IMR-90 (cell line): ENCODE measurements around the gene DDX46. TPM values are rescaled to one million over a fixed set of nuclear protein-coding genes. Genes with fewer than 3 reads are reported as not detected.

Source experiments
- ATAC-seq: fragments of 200-7000 bp; cut with Tn5 transposase; 2 replicates; pipeline ENCODE4 v1.9.1; 2020; ENCODE audit warnings: low read depth, mild to moderate bottlenecking, moderate library complexity
- BruUV-seq: library from RNA; stranded (reverse); fragments of 400-500 nt; replicated peaks from 2 replicates; lab custom pipeline; 2021; lab: Mats Ljungman, UMichigan
- CTCF ChIA-PET: fragments of 300-600 bp; formaldehyde crosslinking; extraction: SDS; loops from one replicate; lab custom pipeline; 2021; ENCODE audit warnings: antibody characterized with exemption; lab: Yijun Ruan, JAX
- POLR2A ChIA-PET: fragments of 300-600 bp; sonication (Branson Sonifier 250); formaldehyde crosslinking; loops from one replicate; lab custom pipeline; 2022; ENCODE audit warnings: antibody characterized with exemption; ENCODE audit not compliant: unreplicated experiment; lab: Charles Lee
- DNase-seq: peaks from one replicate; pipeline ENCODE4 v3.0.0; 2013
- H2AFZ ChIP-seq: replicated peaks from 2 replicates; pipeline ENCODE3; 2013; ENCODE audit warnings: low read length, mild to moderate bottlenecking; ENCODE audit not compliant: poor library complexity
- H2AK5ac ChIP-seq: 2 replicates; pipeline ENCODE4 v1.6.1; 2013; ENCODE audit warnings: low read depth, low read length, inconsistent platforms
- H2AK9ac ChIP-seq: replicated peaks from 2 replicates; pipeline ENCODE3; 2013; ENCODE audit warnings: mild to moderate bottlenecking, low read depth, low read length, moderate library complexity; ENCODE audit not compliant: poor library complexity
- H2BK120ac ChIP-seq: 2 replicates; pipeline ENCODE4 v1.6.1; 2013; ENCODE audit warnings: low read depth, low read length, inconsistent platforms
- H2BK15ac ChIP-seq: 3 replicates; pipeline ENCODE4 v1.6.1; 2013; ENCODE audit warnings: low read depth, low read length, inconsistent platforms
- H2BK20ac ChIP-seq: 2 replicates; pipeline ENCODE4 v1.6.1; 2013; ENCODE audit warnings: low read depth, mild to moderate bottlenecking, inconsistent platforms, low read length, moderate library complexity
- H2BK5ac ChIP-seq: 2 replicates; pipeline ENCODE4 v1.6.1; 2013; ENCODE audit warnings: mild to moderate bottlenecking, low read depth, low read length, inconsistent platforms; ENCODE audit not compliant: poor library complexity, severe bottlenecking
- H3K14ac ChIP-seq: replicated peaks from 2 replicates; pipeline ENCODE4 v1.6.1; 2013; ENCODE audit warnings: low read depth, low read length, inconsistent platforms
- H3K18ac ChIP-seq: 2 replicates; pipeline ENCODE4 v1.6.1; 2013; ENCODE audit warnings: low read depth, low read length, control low read depth
- H3K23ac ChIP-seq: 2 replicates; pipeline ENCODE4 v1.6.1; 2013; ENCODE audit warnings: low read depth, low read length, inconsistent platforms
- H3K27ac ChIP-seq: 2 replicates; pipeline ENCODE4 v1.5.1; 2013; ENCODE audit warnings: mild to moderate bottlenecking, control low read depth, low read length; ENCODE audit not compliant: insufficient read depth
- H3K27me3 ChIP-seq: 2 replicates; pipeline ENCODE4 v1.6.1; 2013; ENCODE audit warnings: low read length; ENCODE audit not compliant: control insufficient read depth, insufficient read depth
- H3K36me3 ChIP-seq: 2 replicates; pipeline ENCODE4 v1.6.1; 2013; ENCODE audit warnings: low read length, mixed read lengths; ENCODE audit not compliant: control insufficient read depth, insufficient read depth
- H3K4ac ChIP-seq: 2 replicates; pipeline ENCODE4 v1.6.1; 2013; ENCODE audit warnings: low read depth, low read length, inconsistent platforms
- H3K4me1 ChIP-seq: 2 replicates; pipeline ENCODE4 v1.6.1; 2013; ENCODE audit warnings: low read length, mixed read lengths; ENCODE audit not compliant: control insufficient read depth, insufficient read depth
- H3K4me2 ChIP-seq: 2 replicates; pipeline ENCODE4 v1.6.1; 2013; ENCODE audit warnings: low read depth, mild to moderate bottlenecking, control low read depth, low read length, moderate library complexity
- H3K4me3 ChIP-seq: 2 replicates; pipeline ENCODE4 v1.5.1; 2013; ENCODE audit warnings: low read depth, mild to moderate bottlenecking, control low read depth, low read length, moderate library complexity; ENCODE audit not compliant: insufficient read depth
- H3K56ac ChIP-seq: 2 replicates; pipeline ENCODE4 v1.6.1; 2013; ENCODE audit warnings: low read length, inconsistent platforms; ENCODE audit not compliant: insufficient read depth; ENCODE audit errors: extremely low read depth
- H3K79me1 ChIP-seq, 2 experiments: 2 replicates each; pipeline ENCODE4 v1.6.1; 2013; ENCODE audit warnings: low read length in 2 of 2, inconsistent platforms in 1 of 2, low read depth in 1 of 2
- H3K9ac ChIP-seq: 2 replicates; pipeline ENCODE4 v1.6.1; 2013; ENCODE audit warnings: low read depth, low read length, control low read depth
- H3K9me1 ChIP-seq: 2 replicates; pipeline ENCODE4 v1.6.1; 2013; ENCODE audit warnings: low read length, inconsistent platforms; ENCODE audit not compliant: insufficient read depth
- H3K9me3 ChIP-seq: 2 replicates; pipeline ENCODE4 v1.6.1; 2013; ENCODE audit warnings: low read length; ENCODE audit not compliant: control insufficient read depth, insufficient read depth
- H4K20me1 ChIP-seq: 2 replicates; pipeline ENCODE4 v1.6.1; 2013; ENCODE audit warnings: low read length, inconsistent platforms; ENCODE audit not compliant: insufficient read depth
- H4K5ac ChIP-seq: 2 replicates; pipeline ENCODE4 v1.6.1; 2013; ENCODE audit warnings: mild to moderate bottlenecking, low read depth, low read length, control low read depth
- H4K8ac ChIP-seq, 2 experiments: 2 replicates each; pipeline ENCODE4 v1.6.1; 2013; ENCODE audit warnings: low read depth in 2 of 2, low read length in 2 of 2, control low read depth in 1 of 2, inconsistent platforms in 1 of 2
- H4K91ac ChIP-seq: 2 replicates; pipeline ENCODE4 v1.6.1; 2013; ENCODE audit warnings: low read depth, low read length, inconsistent platforms; ENCODE audit not compliant: insufficient read depth
- BHLHE40 ChIP-seq: fragments of 150-350 bp; IDR thresholded peaks from 2 replicates; pipeline ENCODE4 v1.6.1; 2016; ENCODE audit warnings: mild to moderate bottlenecking, low read depth, low read length
- CHD1 ChIP-seq: IDR thresholded peaks from 2 replicates; pipeline ENCODE4 v1.6.1; 2012; ENCODE audit warnings: low read depth, low read length, improper control_type of control experiment
- CTCF ChIP-seq: conservative IDR thresholded peaks from 2 replicates; pipeline ENCODE4 v1.5.1; 2012; ENCODE audit warnings: mild to moderate bottlenecking, low read depth, low read length, improper control_type of control experiment
- ELK1 ChIP-seq: fragments of 150-350 bp; IDR thresholded peaks from 2 replicates; pipeline ENCODE4 v1.6.1; 2016; ENCODE audit warnings: low read depth, mild to moderate bottlenecking, low read length, moderate library complexity, borderline replicate concordance
- FOS ChIP-seq: fragments of 150-350 bp; IDR thresholded peaks from 2 replicates; pipeline ENCODE4 v1.6.1; 2016; ENCODE audit warnings: low read depth, low read length
- MAFK ChIP-seq: IDR thresholded peaks from 2 replicates; pipeline ENCODE4 v1.6.1; 2012; ENCODE audit warnings: low read depth, low read length, improper control_type of control experiment
- MAZ ChIP-seq: IDR thresholded peaks from 2 replicates; pipeline ENCODE4 v1.6.1; 2012; ENCODE audit warnings: low read depth, mild to moderate bottlenecking, low read length, improper control_type of control experiment, moderate library complexity, borderline replicate concordance
- MXI1 ChIP-seq: IDR thresholded peaks from 2 replicates; pipeline ENCODE4 v1.6.1; 2012; ENCODE audit warnings: low read depth, mild to moderate bottlenecking, low read length, moderate library complexity, borderline replicate concordance
- NFE2L2 ChIP-seq: fragments of 150-350 bp; IDR thresholded peaks from 2 replicates; pipeline ENCODE4 v1.6.1; 2016; ENCODE audit warnings: low read depth, mild to moderate bottlenecking, low read length
- RAD21 ChIP-seq: IDR thresholded peaks from 2 replicates; pipeline ENCODE4 v1.6.1; 2012; ENCODE audit warnings: low read length, improper control_type of control experiment
- RFX5 ChIP-seq: IDR thresholded peaks from 2 replicates; pipeline ENCODE4 v1.8.0; 2012; ENCODE audit warnings: low read depth, mild to moderate bottlenecking, low read length, moderate library complexity
- SMC3 ChIP-seq: fragments of 150-350 bp; IDR thresholded peaks from 2 replicates; pipeline ENCODE4 v1.6.1; 2016; ENCODE audit warnings: low read depth, mild to moderate bottlenecking, antibody characterized with exemption, low read length, moderate library complexity
- USF2 ChIP-seq: fragments of 150-350 bp; IDR thresholded peaks from 2 replicates; pipeline ENCODE4 v1.6.1; 2017; ENCODE audit warnings: mild to moderate bottlenecking, antibody characterized with exemption, low read length, low read depth
- WGBS, 2 experiments: methylation state at CpG; one replicate each; pipeline versions ENCODE4 v1.1.5 to v1.1.7; 2013; ENCODE audit warnings: missing lambda C conversion rate in 2 of 2; ENCODE audit not compliant: insufficient read length in 1 of 2; ENCODE audit errors: extremely low coverage in 2 of 2; 5-methylcytosine and 5-hydroxymethylcytosine counted together
- dilution Hi-C: fragments of 300-500 bp; cut with HindIII; formaldehyde crosslinking; loops from one replicate; pipeline ENCODE4 v1.14.3; 2018; ENCODE audit warnings: low sequenced_read_pairs; ENCODE audit not compliant: unreplicated experiment
- in situ Hi-C: fragments of 300-500 bp; cut with MboI; formaldehyde crosslinking; loops from 3 replicates; pipeline ENCODE4 v1.14.3; 2019; ENCODE audit warnings: low sequenced_read_pairs, inconsistent platforms, mixed read lengths
- intact Hi-C: fragments of 100-400 bp; cut with micrococcal nuclease; formaldehyde crosslinking; loops from 2 replicates; pipeline ENCODE4 v1.10.0; 2022
- polyA plus RNA-seq, 3 experiments: library from polyadenylated mRNA; depleted of rRNA; stranded (reverse); fragments of >200 nt; gene quantifications; 2 replicates each; pipeline ENCODE4 v1.2.3, GENCODE V29; 2012; ENCODE audit warnings: low replicate concordance in 1 of 3
- total RNA-seq: library from RNA; depleted of rRNA; stranded (reverse); fragments of >200 nt; gene quantifications from 2 replicates; pipeline ENCODE4 v1.2.3, GENCODE V29; 2012

DDX46 gene
- total and polyA plus RNA-seq, 2 of the 4 experiments (the other 2 are of a cell fraction) = 22.5 to 26.0 TPM

GRCh38 chr5:134864707-134865106, 106.1 kb downstream of the DDX46 start:
- no peak overlapping the region for H3K4me2 ChIP-seq
- BruUV-seq = no TSS peak
- no peak for TF ChIP-seq FOS
- TF ChIP-seq SMC3 = no peak
- TF ChIP-seq RAD21 = no peak
- TF ChIP-seq MAFK = no peak
- no peak for TF ChIP-seq CTCF
- TF ChIP-seq NFE2L2 = no peak
- no peak for TF ChIP-seq MAZ
- TF ChIP-seq BHLHE40 = no peak
- no peak for TF ChIP-seq CHD1
- no peak for TF ChIP-seq RFX5
- no peak for TF ChIP-seq ELK1
- TF ChIP-seq MXI1 = no peak
- no peak for TF ChIP-seq USF2
- peaks cover 3% of the 10 kb centered on the region; the same call in 1 of the 2 replicates for H3K9me1 ChIP-seq
- ATAC-seq (no peak; the same call in 1 of the 2 replicates), DNase-seq (no peak)
- no peak overlapping the region for H2BK20ac ChIP-seq
- H2AK9ac ChIP-seq = no peak overlapping the region
- no peak overlapping the region for H4K91ac ChIP-seq
- no peaks in the 10 kb centered on the region for H3K4me1 ChIP-seq
- WGBS, 2 experiments = no CpG with 5 or more reads among the region's 2 CpGs
- ChIA-PET POLR2A (interaction anchor here (1.8 kb wide), 1 partner anchor 10 kb away, joined by 5 read pairs; the partner anchor contains the start of gene TXNDC15), CTCF (no interaction called here)
- H4K20me1 ChIP-seq = 0 out of 2 replicates have a peak, but pooled peaks cover 5% of the 10 kb centered on the region
- no peak overlapping the region for H3K4ac ChIP-seq
- no peak overlapping the region for H3K4me3 ChIP-seq
- H3K23ac ChIP-seq = no peak overlapping the region
- H3K79me1 ChIP-seq = peaks cover 7 to 8% of the 10 kb centered on the region in 2 experiments; a peak in 3 of 4 replicates
- no peak overlapping the region for H3K14ac ChIP-seq
- H3K56ac ChIP-seq = no peak overlapping the region
- H3K27ac ChIP-seq = no peak overlapping the region
- intact Hi-C loops = no loop called here
- dilution Hi-C loops = no loop called here
- H3K36me3 ChIP-seq = peaks cover 23% of the 10 kb centered on the region
- H2BK15ac ChIP-seq = no peak overlapping the region
- H4K5ac ChIP-seq = no peak overlapping the region; the same call in 1 of the 2 replicates
- H2BK5ac ChIP-seq = no peak overlapping the region
- H2AFZ ChIP-seq = no peak overlapping the region
- H2AK5ac ChIP-seq = no peak overlapping the region
- no peaks in the 10 kb centered on the region for H3K9me3 ChIP-seq
- H4K8ac ChIP-seq = no peak overlapping the region
- no peak overlapping the region for H2BK120ac ChIP-seq
- no peaks in the 10 kb centered on the region for H3K27me3 ChIP-seq
- in situ Hi-C loops = no loop called here
- no peak overlapping the region for H3K18ac ChIP-seq
- no peak overlapping the region for H3K9ac ChIP-seq
